ENCODE measurements around the gene PRPSAP1.
"Not testable (repeated sequence)": the region's sequence is repeated elsewhere in the genome, so short reads cannot be mapped to it uniquely, and the experiment has no call there.

Gene PRPSAP1

DNA sequence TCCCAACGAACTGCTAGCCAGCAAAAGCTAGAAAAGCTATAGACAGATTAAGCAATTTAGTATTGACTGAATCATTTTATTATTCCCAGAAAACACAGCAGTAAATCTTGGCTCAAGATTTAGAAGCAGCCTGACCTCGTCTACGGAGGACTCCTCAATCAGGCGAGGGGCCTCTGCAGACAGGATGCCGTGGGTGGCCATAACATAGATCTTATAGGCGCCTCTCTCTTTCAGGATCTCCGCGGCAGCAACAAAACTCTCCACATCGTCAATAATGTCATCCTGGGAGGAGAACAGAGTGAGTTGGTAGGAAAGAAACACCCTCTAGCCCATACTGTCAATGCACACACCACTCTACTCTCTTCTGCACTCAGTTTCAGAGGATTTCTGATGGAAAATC lies 41.0 kb downstream of the PRPSAP1 start:
- H3K27me3 ChIP-seq (ENCODE audit: control insufficient read depth, insufficient read depth, low read length), result no peaks in the 10 kb centered on the region
- H3K4me1 ChIP-seq (ENCODE audit: control insufficient read depth, insufficient read depth, low read length), result no peaks in the 10 kb centered on the region
- no peak overlapping the region for H3K9ac ChIP-seq (ENCODE audit: low read depth, low read length)
- no peak overlapping the region for H3K27ac ChIP-seq (ENCODE audit: low read depth, low read length)
- no peaks in the 10 kb centered on the region for H3K9me3 ChIP-seq (ENCODE audit: control insufficient read depth, insufficient read depth, low read length)
- H3K36me3 ChIP-seq (ENCODE audit: control insufficient read depth, insufficient read depth, low read length), result peaks cover 39% of the 10 kb centered on the region
- no peak overlapping the region for H3K4me3 ChIP-seq (ENCODE audit: low read depth, low read length)

DNA sequence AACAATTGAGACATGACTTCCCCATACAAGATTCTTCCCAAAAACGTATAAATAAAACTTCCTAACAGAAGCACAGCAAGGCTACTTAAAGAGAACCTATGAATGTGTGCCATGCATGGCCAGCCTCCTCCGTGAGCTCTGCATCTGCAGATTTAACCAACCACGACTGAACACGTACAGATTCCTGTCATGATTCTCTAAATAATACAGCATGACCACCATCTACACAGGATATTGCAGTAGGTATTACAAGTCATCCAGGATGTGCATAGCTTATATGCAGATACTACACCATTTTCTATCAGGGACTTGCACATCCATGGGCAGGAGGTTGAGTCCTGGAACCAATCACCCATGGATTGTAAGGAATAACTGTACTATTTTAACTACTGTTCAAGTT lies 44.3 kb downstream of the PRPSAP1 start:
- Histone ChIP-seq H3K4me3 (ENCODE audit: low read depth, low read length) (no peak overlapping the region), H3K36me3 (ENCODE audit: control insufficient read depth, insufficient read depth, low read length) (peaks cover 36% of the 10 kb centered on the region), H3K4me1 (ENCODE audit: control insufficient read depth, insufficient read depth, low read length) (no peaks in the 10 kb centered on the region), H3K27me3 (ENCODE audit: control insufficient read depth, insufficient read depth, low read length) (no peaks in the 10 kb centered on the region), H3K9me3 (ENCODE audit: control insufficient read depth, insufficient read depth, low read length) (no peaks in the 10 kb centered on the region), H3K27ac (ENCODE audit: low read depth, low read length) (no peak overlapping the region), H3K9ac (ENCODE audit: low read depth, low read length) (no peak overlapping the region)

DNA sequence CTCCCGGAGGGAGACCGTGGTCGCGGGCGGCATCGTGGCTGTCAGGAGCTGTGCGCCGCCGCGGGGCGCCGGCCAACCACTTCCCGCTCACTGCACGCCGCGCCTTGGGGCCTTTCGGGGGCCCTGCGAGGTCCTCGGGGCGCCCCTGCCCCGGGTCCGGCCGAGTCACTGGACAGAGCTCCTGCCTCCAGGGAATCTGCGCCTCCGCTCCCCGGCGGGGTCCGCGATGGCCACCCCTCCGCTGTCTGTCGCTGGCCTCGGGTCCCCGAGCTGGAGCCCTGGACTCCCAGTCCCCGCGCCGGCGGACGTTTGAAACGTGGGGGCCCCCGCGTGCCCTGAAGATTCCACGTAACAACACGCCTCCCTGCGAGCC lies 45.8 kb downstream of the PRPSAP1 start, which contains the start of gene QRICH2:
TSS of gene QRICH2 (minus strand) at position 311 of the 373 bp plus-strand sequence. CDS start at position 33, 278 bp downstream.
- no peak within 1 kb of the TSS for H3K9ac ChIP-seq (ENCODE audit: low read depth, low read length)
- no peaks in the 10 kb centered on the region for H3K27me3 ChIP-seq (ENCODE audit: control insufficient read depth, insufficient read depth, low read length)
- H3K9me3 ChIP-seq (ENCODE audit: control insufficient read depth, insufficient read depth, low read length), result no peaks in the 10 kb centered on the region
- H3K27ac ChIP-seq (ENCODE audit: low read depth, low read length), result no peak within 1 kb of the TSS
- H3K4me3 ChIP-seq (ENCODE audit: low read depth, low read length), result no peak within 1 kb of the TSS
- H3K36me3 ChIP-seq (ENCODE audit: control insufficient read depth, insufficient read depth, low read length), result peaks cover 26% of the 10 kb centered on the region
- H3K4me1 ChIP-seq (ENCODE audit: control insufficient read depth, insufficient read depth, low read length), result no peaks in the 10 kb centered on the region

DNA sequence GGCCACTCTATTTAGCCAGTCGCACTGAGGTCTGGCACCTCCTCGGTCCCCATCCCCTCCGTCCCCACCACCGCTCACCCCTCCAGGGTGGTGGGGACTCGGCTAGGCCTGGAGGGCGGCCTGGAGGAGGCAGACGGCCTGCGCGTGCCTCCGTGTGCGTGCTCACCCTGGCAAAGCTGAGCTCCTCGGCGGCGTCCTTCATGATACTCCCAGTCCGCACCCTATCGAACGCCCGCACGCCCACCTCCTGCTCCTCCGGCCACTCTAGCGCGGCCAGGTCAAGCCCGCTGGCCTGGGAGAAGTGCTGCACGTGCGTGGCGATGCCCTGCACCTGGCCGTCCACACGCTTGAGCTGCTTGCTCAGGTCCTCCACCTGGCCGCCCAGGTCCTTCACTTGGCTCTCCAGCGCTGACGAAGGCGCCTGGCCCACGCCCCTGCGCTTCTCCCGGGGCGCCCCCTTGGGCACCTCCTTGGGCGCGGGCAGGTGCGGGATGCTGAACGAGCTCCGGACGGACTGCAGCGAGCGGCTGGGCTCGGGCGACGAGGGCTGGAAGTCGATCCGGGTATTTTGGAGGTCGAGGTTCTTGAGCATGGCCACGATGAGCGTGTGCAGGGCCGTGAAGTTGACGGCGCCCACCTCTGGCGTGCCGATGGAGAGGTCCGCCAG lies 46.3 kb downstream of the PRPSAP1 start:
- Histone ChIP-seq H3K9ac (ENCODE audit: low read depth, low read length) (no peak overlapping the region), H3K27me3 (ENCODE audit: control insufficient read depth, insufficient read depth, low read length) (no peaks in the 10 kb centered on the region), H3K36me3 (ENCODE audit: control insufficient read depth, insufficient read depth, low read length) (peaks cover 21% of the 10 kb centered on the region), H3K27ac (ENCODE audit: low read depth, low read length) (no peak overlapping the region), H3K9me3 (ENCODE audit: control insufficient read depth, insufficient read depth, low read length) (no peaks in the 10 kb centered on the region), H3K4me3 (ENCODE audit: low read depth, low read length) (no peak overlapping the region), H3K4me1 (ENCODE audit: control insufficient read depth, insufficient read depth, low read length) (no peaks in the 10 kb centered on the region)

DNA sequence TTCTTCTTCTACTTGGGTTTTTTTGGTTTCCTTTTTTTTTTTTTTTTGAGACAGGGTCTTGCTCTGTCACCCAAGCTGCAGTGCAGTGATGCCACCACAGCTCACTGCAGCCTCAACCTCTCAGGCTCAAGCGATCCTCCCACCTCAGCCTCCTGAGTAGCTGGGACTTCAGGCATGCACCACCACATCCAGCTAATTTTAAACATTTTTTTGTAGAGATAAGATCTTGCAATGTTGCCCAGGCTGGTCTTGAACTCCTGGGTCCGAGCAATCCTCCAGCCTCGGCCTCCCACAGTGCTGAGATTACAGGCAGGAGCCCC lies 48.6 kb downstream of the PRPSAP1 start:
- H3K9me3 ChIP-seq (ENCODE audit: control insufficient read depth, insufficient read depth, low read length); H3K9ac ChIP-seq (ENCODE audit: low read depth, low read length); H3K27ac ChIP-seq (ENCODE audit: low read depth, low read length); H3K4me1 ChIP-seq (ENCODE audit: control insufficient read depth, insufficient read depth, low read length); H3K4me3 ChIP-seq (ENCODE audit: low read depth, low read length); H3K36me3 ChIP-seq (ENCODE audit: control insufficient read depth, insufficient read depth, low read length); H3K27me3 ChIP-seq (ENCODE audit: control insufficient read depth, insufficient read depth, low read length): not testable (repeated sequence)

DNA sequence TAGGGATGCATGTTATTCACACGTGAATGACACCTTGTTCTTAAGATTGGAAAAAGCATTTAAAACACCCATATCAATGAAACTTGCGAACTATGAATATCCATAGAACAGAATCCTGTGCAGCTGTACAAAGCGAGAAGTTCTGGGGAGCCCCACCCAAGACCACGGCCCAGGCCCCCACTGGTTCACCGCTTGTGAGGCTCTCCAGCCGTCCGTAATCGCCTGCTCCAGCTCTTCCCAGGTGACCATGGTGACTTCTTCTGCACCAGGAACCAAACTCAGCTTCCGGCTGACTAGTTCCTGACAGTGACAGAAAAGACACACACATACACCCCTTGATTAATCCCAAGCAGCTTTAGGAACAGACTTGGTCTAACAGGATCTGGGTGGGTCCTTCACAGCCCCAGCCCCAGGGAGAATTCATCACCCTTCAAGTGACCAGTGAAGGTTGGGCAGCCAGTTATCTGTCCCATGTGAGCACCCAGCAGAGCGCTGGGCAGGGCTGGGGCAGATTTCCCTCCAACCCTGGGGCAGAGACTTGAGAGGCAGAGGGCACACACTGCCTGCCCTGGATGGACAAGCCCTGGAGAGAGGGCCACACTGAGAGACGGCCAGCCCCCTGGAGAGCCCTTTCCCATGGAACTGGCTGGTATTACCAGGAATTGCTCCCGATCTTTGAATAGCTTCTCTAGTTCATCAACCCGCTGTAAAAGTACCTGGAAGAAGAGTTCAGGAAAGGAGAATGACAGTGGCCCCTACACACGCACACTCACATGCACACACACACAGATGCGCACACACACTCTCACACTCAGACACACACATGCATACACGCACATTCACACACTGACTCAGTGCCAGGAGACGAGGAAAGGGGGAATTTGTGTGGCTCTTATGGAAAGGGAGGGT lies 49.2 kb downstream of the PRPSAP1 start:
- Histone ChIP-seq H3K4me1 (ENCODE audit: control insufficient read depth, insufficient read depth, low read length) (no peaks in the 10 kb centered on the region), H3K27me3 (ENCODE audit: control insufficient read depth, insufficient read depth, low read length) (no peaks in the 10 kb centered on the region), H3K4me3 (ENCODE audit: low read depth, low read length) (no peak overlapping the region), H3K36me3 (ENCODE audit: control insufficient read depth, insufficient read depth, low read length) (no peaks in the 10 kb centered on the region; the same call in 1 of the 2 replicates), H3K9ac (ENCODE audit: low read depth, low read length) (no peak overlapping the region), H3K9me3 (ENCODE audit: control insufficient read depth, insufficient read depth, low read length) (no peaks in the 10 kb centered on the region), H3K27ac (ENCODE audit: low read depth, low read length) (no peak overlapping the region)

DNA sequence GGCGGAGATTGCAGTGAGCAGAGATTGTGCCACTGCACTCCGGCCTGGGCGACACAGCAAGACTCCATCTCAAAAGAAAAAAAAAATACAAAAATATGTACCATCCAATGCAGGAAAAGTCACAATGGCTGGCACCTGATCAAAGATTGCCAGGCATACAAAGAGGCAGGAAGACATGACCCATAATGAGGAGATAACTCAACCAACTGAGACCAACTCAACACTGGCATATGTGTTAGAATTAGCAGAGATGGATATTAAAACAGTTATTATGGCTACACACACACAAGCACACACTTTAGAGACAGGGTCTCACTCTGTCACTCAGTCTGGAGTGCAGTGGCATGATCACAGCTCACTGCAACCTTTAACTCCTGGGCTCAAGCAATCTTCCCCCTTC lies 56.3 kb downstream of the PRPSAP1 start:
- Histone ChIP-seq H3K36me3 (ENCODE audit: control insufficient read depth, insufficient read depth, low read length) (no peaks in the 10 kb centered on the region), H3K4me3 (ENCODE audit: low read depth, low read length) (no peak overlapping the region), H3K9me3 (ENCODE audit: control insufficient read depth, insufficient read depth, low read length) (no peaks in the 10 kb centered on the region), H3K4me1 (ENCODE audit: control insufficient read depth, insufficient read depth, low read length) (no peaks in the 10 kb centered on the region), H3K27ac (ENCODE audit: low read depth, low read length) (no peak overlapping the region), H3K27me3 (ENCODE audit: control insufficient read depth, insufficient read depth, low read length) (no peaks in the 10 kb centered on the region), H3K9ac (ENCODE audit: low read depth, low read length) (no peak overlapping the region)

DNA sequence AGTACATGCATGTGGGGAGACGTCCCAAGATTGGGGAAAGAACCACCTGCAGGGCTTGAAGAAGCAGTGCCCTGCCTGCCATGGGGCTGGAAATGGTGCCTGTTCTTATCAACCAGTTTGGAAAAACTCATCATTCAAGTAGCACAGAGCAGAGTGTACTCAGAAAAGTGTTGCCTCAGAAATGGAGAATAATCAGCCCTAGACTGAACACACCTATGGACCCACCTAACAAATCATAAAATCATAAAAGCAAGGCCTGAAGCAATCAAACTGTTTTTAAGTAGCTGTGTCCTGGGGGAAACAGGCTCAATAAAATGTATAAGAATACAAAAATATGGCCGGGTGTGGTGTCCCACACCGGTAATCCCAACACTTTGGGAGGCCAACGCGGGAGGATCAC lies 56.8 kb downstream of the PRPSAP1 start:
- H3K9me3 ChIP-seq (ENCODE audit: control insufficient read depth, insufficient read depth, low read length), result no peaks in the 10 kb centered on the region
- no peaks in the 10 kb centered on the region for H3K36me3 ChIP-seq (ENCODE audit: control insufficient read depth, insufficient read depth, low read length)
- H3K4me1 ChIP-seq (ENCODE audit: control insufficient read depth, insufficient read depth, low read length), result no peaks in the 10 kb centered on the region
- no peak overlapping the region for H3K4me3 ChIP-seq (ENCODE audit: low read depth, low read length)
- H3K9ac ChIP-seq (ENCODE audit: low read depth, low read length), result no peak overlapping the region
- no peaks in the 10 kb centered on the region for H3K27me3 ChIP-seq (ENCODE audit: control insufficient read depth, insufficient read depth, low read length)
- no peak overlapping the region for H3K27ac ChIP-seq (ENCODE audit: low read depth, low read length)

DNA sequence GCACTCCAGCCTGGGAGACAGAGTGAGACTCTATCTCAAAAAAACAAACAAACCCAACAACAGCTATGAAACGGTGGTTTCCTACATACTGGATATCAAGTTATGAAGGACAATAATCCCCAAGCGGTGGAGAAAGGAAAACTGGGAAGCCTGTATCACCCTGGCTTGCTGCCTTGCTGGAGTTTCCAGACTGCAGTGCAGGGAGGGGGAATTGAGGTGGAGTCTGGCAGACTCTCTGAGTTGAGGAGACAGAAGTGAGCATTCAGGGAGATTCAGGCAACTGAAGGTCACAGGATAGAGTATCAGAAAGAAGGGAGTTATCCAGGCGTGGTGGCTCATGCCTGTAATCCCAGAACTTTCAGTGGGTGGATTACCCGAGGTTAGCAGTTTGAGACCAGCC lies 57.5 kb downstream of the PRPSAP1 start:
- Histone ChIP-seq H3K4me1 (ENCODE audit: control insufficient read depth, insufficient read depth, low read length) (no peaks in the 10 kb centered on the region), H3K27ac (ENCODE audit: low read depth, low read length) (no peak overlapping the region), H3K4me3 (ENCODE audit: low read depth, low read length) (no peak overlapping the region), H3K9me3 (ENCODE audit: control insufficient read depth, insufficient read depth, low read length) (no peaks in the 10 kb centered on the region), H3K27me3 (ENCODE audit: control insufficient read depth, insufficient read depth, low read length) (no peaks in the 10 kb centered on the region), H3K36me3 (ENCODE audit: control insufficient read depth, insufficient read depth, low read length) (no peaks in the 10 kb centered on the region; the same call in 1 of the 2 replicates), H3K9ac (ENCODE audit: low read depth, low read length) (no peak overlapping the region)

DNA sequence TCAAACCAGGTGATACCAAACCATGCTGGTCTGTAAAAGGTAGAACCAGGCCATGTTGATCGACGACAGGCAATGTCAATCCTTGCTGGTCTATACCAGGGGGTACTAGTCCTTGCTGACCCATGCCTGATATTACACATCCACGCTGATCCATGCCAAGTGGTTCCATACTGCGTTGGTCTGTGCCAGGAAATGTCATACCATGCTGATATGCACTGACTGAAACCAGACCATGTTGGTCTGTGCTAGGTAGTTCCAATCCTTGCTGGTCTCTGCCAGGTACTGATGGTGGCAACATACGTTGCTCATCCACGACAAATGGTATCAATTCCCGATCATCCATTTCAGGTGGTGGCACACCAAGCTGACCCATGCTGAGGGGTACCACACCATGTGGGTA lies 60.6 kb downstream of the PRPSAP1 start:
- H3K9ac ChIP-seq (ENCODE audit: low read depth, low read length), result no peak overlapping the region

DNA sequence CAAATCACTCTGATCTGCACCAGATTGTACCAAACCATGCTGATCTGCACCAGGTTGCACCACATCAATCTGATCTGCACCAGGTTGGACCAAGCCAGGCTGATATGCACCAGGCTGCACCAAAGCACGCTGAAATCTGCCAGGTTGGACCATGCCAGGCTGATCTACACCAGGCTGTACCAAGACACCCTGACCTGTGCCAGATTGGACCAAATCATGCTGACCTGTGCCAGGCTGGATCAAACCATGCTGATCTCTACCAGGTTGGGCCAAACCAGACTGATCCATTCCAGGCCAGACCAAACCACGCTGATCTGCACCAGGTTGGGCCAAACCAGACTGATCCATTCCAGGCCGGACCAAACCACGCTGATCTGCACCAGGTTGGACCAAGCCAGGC lies 61.1 kb downstream of the PRPSAP1 start:
- H3K36me3 ChIP-seq (ENCODE audit: control insufficient read depth, insufficient read depth, low read length), result no peaks in the 10 kb centered on the region; the same call in 1 of the 2 replicates
- no peaks in the 10 kb centered on the region for H3K4me1 ChIP-seq (ENCODE audit: control insufficient read depth, insufficient read depth, low read length)
- H3K27ac ChIP-seq (ENCODE audit: low read depth, low read length), result no peak overlapping the region
- H3K27me3 ChIP-seq (ENCODE audit: control insufficient read depth, insufficient read depth, low read length), result no peaks in the 10 kb centered on the region
- no peak overlapping the region for H3K4me3 ChIP-seq (ENCODE audit: low read depth, low read length)
- H3K9ac ChIP-seq (ENCODE audit: low read depth, low read length), result no peak overlapping the region
- H3K9me3 ChIP-seq (ENCODE audit: control insufficient read depth, insufficient read depth, low read length), result no peaks in the 10 kb centered on the region

More for the DNA sequence above, 60.6 kb downstream of the PRPSAP1 start:
- no peak overlapping the region for H3K4me3 ChIP-seq (ENCODE audit: low read depth, low read length)
- no peaks in the 10 kb centered on the region for H3K4me1 ChIP-seq (ENCODE audit: control insufficient read depth, insufficient read depth, low read length)
- H3K27me3 ChIP-seq (ENCODE audit: control insufficient read depth, insufficient read depth, low read length), result no peaks in the 10 kb centered on the region
- no peaks in the 10 kb centered on the region for H3K9me3 ChIP-seq (ENCODE audit: control insufficient read depth, insufficient read depth, low read length)
- no peak overlapping the region for H3K27ac ChIP-seq (ENCODE audit: low read depth, low read length)
- no peaks in the 10 kb centered on the region; the same call in 1 of the 2 replicates for H3K36me3 ChIP-seq (ENCODE audit: control insufficient read depth, insufficient read depth, low read length)

Data from HUES48 (cell line).